DND-41 (cell line): Measurements from ENCODE around the gene ARL13B.

Source experiments
- ATAC-seq: fragments of 200-7000 bp; cut with Tn5 transposase; 3 replicates; pipeline ENCODE4 v1.9.1; 2021; ENCODE audit warnings: low read depth; ENCODE audit not compliant: insufficient read depth
- DNase-seq: peaks from one replicate; pipeline ENCODE4 v3.0.0-alpha.2; 2020
- H2AFZ ChIP-seq: 2 replicates; pipeline ENCODE4 v1.6.0; 2012; ENCODE audit warnings: low read depth, low read length
- H3K27ac ChIP-seq: 2 replicates; pipeline ENCODE4 v1.5.1; 2012; ENCODE audit warnings: low read length, inconsistent platforms
- H3K27me3 ChIP-seq: fragments of 200-600 bp; sonication (generic); 2 replicates; pipeline ENCODE4 v1.6.0; 2012; ENCODE audit warnings: low read length, mild to moderate bottlenecking, inconsistent platforms; ENCODE audit not compliant: insufficient read depth, poor library complexity
- H3K36me3 ChIP-seq: 2 replicates; pipeline ENCODE4 v1.5.1; 2012; ENCODE audit warnings: low read length, inconsistent platforms; ENCODE audit not compliant: insufficient read depth
- H3K4me1 ChIP-seq: 2 replicates; pipeline ENCODE4 v1.5.1; 2012; ENCODE audit warnings: mild to moderate bottlenecking, low read length; ENCODE audit not compliant: insufficient read depth
- H3K4me2 ChIP-seq: 2 replicates; pipeline ENCODE4 v1.6.0; 2012; ENCODE audit warnings: mild to moderate bottlenecking, moderate library complexity, low read length, inconsistent platforms; ENCODE audit not compliant: insufficient read depth
- H3K4me3 ChIP-seq, 2 experiments: fragments of 200-600 bp in 1 of 2; shearing (Covaris generic) in 1 of 2; 2 replicates each; pipeline ENCODE4 v1.5.1; 2012 to 2016; ENCODE audit warnings: inconsistent platforms in 2 of 2, low read length in 2 of 2, mild to moderate bottlenecking in 2 of 2, low read depth in 1 of 2, moderate library complexity in 1 of 2
- H3K79me2 ChIP-seq: 2 replicates; pipeline ENCODE4 v1.6.0; 2012; ENCODE audit warnings: low read length, inconsistent platforms; ENCODE audit not compliant: insufficient read depth
- H3K9ac ChIP-seq: 2 replicates; pipeline ENCODE4 v1.6.0; 2012; ENCODE audit warnings: low read depth, mild to moderate bottlenecking, inconsistent platforms, low read length, moderate library complexity
- H3K9me3 ChIP-seq: 2 replicates; pipeline ENCODE4 v1.5.1; 2012; ENCODE audit warnings: low read length, moderate library complexity, mild to moderate bottlenecking, inconsistent platforms; ENCODE audit not compliant: insufficient read depth, severe bottlenecking
- H4K20me1 ChIP-seq: 2 replicates; pipeline ENCODE4 v1.6.0; 2012; ENCODE audit warnings: low read length; ENCODE audit not compliant: insufficient read depth
- EZH2 ChIP-seq: IDR thresholded peaks from 3 replicates; pipeline ENCODE4 v1.6.1; 2012; ENCODE audit warnings: borderline replicate concordance, low read depth, mild to moderate bottlenecking, moderate library complexity, low read length, inconsistent platforms; ENCODE audit not compliant: severe bottlenecking
- TF ChIP-seq, protein P1 (sequence below): IDR thresholded peaks from 2 replicates; pipeline ENCODE4 v1.5.1; 2012; ENCODE audit warnings: borderline replicate concordance, low read length, moderate library complexity, mild to moderate bottlenecking; ENCODE audit not compliant: poor library complexity, severe bottlenecking; ENCODE audit errors: extremely low read depth

The ARL13B gene

DNA sequence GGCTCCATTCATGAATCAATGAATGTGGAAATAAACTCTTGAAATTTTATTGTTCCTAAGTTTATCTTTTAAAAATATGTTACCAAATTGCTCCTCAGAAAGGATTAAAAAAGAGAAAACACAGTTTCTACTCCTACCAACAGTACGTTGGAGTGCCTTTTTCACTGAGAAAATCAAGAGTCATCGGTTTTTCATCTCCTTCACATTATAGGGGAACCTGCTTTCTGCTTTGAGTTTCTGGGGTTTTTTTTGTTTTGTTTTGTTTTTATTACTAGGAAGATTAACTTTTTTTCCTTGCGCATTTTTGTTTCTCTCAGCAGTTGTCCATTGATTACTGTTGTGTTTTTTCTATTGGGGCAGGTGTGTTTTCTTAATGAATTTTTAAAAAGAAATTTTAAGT is 3.5 kb downstream of the ARL13B start:
- no peak overlapping the region for H2AFZ ChIP-seq
- no peaks in the 10 kb centered on the region for H3K36me3 ChIP-seq
- no peaks in the 10 kb centered on the region for H3K9me3 ChIP-seq
- H3K27me3 ChIP-seq, result no peaks in the 10 kb centered on the region
- peaks cover 51% of the 10 kb centered on the region for H3K79me2 ChIP-seq
- TF ChIP-seq, protein P1, sequence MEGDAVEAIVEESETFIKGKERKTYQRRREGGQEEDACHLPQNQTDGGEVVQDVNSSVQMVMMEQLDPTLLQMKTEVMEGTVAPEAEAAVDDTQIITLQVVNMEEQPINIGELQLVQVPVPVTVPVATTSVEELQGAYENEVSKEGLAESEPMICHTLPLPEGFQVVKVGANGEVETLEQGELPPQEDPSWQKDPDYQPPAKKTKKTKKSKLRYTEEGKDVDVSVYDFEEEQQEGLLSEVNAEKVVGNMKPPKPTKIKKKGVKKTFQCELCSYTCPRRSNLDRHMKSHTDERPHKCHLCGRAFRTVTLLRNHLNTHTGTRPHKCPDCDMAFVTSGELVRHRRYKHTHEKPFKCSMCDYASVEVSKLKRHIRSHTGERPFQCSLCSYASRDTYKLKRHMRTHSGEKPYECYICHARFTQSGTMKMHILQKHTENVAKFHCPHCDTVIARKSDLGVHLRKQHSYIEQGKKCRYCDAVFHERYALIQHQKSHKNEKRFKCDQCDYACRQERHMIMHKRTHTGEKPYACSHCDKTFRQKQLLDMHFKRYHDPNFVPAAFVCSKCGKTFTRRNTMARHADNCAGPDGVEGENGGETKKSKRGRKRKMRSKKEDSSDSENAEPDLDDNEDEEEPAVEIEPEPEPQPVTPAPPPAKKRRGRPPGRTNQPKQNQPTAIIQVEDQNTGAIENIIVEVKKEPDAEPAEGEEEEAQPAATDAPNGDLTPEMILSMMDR, result no peak
- TF ChIP-seq EZH2, result no peak
- 0 out of 2 replicates have a peak overlapping the region, but pooled peaks have one; percentile 7 for H3K4me2 ChIP-seq
- peaks cover 27% of the 10 kb centered on the region for H3K4me1 ChIP-seq
- H3K27ac ChIP-seq, result no peak overlapping the region
- H4K20me1 ChIP-seq, result peaks cover 6% of the 10 kb centered on the region; the same call in 1 of the 2 replicates
- DNase-seq (no peak), ATAC-seq (no peak)
- H3K9ac ChIP-seq, result no peak overlapping the region
- no peak overlapping the region for H3K4me3 ChIP-seq

DNA sequence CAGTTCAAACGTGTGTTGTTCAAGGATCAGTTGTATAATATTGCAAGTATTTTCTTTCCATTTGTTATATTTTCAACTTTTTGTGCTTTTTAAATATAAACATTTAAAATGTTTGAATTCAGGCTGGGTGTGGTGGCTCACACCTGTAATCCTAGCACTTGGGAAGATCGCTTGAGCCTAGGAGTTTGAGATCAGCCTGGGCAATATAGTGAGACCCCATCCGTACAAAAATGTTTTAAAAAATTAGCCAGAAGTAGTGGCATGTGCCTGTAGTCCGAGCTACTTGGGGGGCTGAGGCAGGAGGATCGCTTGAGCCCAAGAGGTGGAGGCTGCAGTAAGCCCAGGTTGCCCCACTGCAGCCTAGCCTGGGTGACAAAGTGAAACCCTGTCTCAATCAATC is 4.7 kb downstream of the ARL13B start:
- DNase-seq (no peak), ATAC-seq (no peak)
- Histone ChIP-seq H2AFZ (no peak overlapping the region), H3K9me3 (no peaks in the 10 kb centered on the region), H3K9ac (no peak overlapping the region), H3K36me3 (no peaks in the 10 kb centered on the region), H3K4me3 (no peak overlapping the region), H3K4me2 (no peak overlapping the region), H3K79me2 (peaks cover 57% of the 10 kb centered on the region), H4K20me1 (peaks cover 6% of the 10 kb centered on the region; the same call in 1 of the 2 replicates), H3K4me1 (peaks cover 22% of the 10 kb centered on the region), H3K27ac (no peak overlapping the region), H3K27me3 (no peaks in the 10 kb centered on the region)
- TF ChIP-seq, protein P1, result no peak
- TF ChIP-seq EZH2, result no peak

- Histone ChIP-seq H3K4me1 (no peaks in the 10 kb centered on the region), H2AFZ (no peak overlapping the region), H3K9me3 (no peaks in the 10 kb centered on the region), H3K9ac (no peak overlapping the region), H3K36me3 (no peaks in the 10 kb centered on the region), H3K27ac (no peak overlapping the region), H3K79me2 (peaks cover 33% of the 10 kb centered on the region), H3K4me3 (no peak overlapping the region), H3K4me2 (no peak overlapping the region), H3K27me3 (no peaks in the 10 kb centered on the region), H4K20me1 (peaks cover 4% of the 10 kb centered on the region; the same call in 1 of the 2 replicates)
- TF ChIP-seq EZH2, result no peak
- TF ChIP-seq, protein P1, result no peak
- DNase-seq, result no peak
- ATAC-seq, result no peak
Measured at GRCh38 chr3:93988283-93988682, 8.3 kb downstream of the ARL13B start.

DNA sequence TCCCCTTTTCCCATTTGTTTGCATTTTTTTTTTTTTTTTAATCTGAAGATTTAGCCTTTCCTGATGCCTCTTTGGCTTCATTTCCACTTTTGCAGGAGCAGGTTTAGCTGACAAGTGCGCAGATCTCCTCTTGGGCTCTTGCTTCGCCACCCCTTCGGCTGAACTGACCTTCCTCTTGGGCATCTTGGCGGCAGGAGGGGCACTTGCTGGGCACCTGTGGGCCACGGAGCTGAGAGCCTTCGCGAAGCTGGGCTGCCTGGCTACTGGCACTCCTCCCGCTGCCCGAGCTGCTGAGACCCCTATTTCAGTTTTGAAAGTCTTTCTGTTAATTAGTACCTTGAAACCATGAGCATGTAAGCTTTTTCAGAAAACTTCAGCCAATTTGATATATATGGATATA is 8.8 kb downstream of the ARL13B start:
- Histone ChIP-seq H3K4me3 (no peak overlapping the region), H3K9me3 (no peaks in the 10 kb centered on the region), H4K20me1 (peaks cover 5% of the 10 kb centered on the region; the same call in 1 of the 2 replicates), H3K4me1 (no peaks in the 10 kb centered on the region), H3K27me3 (no peaks in the 10 kb centered on the region), H3K36me3 (no peaks in the 10 kb centered on the region), H3K79me2 (peaks cover 31% of the 10 kb centered on the region), H3K4me2 (no peak overlapping the region), H2AFZ (no peak overlapping the region), H3K9ac (no peak overlapping the region), H3K27ac (no peak overlapping the region)
- no peak for ATAC-seq
- no peak for TF ChIP-seq EZH2
- TF ChIP-seq, protein P1, result no peak
- no peak for DNase-seq
